WI38 (cell line): ENCODE results near the gene TNFAIP8L2.

ENCODE experiments used
- H3K4me3 ChIP-seq: 2 replicates; pipeline ENCODE4 v1.5.1; 2011; ENCODE audit warnings: low read depth, mild to moderate bottlenecking, control low read depth, low read length
- CTCF ChIP-seq: IDR thresholded peaks from 2 replicates; pipeline ENCODE4 v1.5.1; 2012; ENCODE audit warnings: low read depth, mild to moderate bottlenecking, control low read depth, low read length

The TNFAIP8L2 gene

DNA sequence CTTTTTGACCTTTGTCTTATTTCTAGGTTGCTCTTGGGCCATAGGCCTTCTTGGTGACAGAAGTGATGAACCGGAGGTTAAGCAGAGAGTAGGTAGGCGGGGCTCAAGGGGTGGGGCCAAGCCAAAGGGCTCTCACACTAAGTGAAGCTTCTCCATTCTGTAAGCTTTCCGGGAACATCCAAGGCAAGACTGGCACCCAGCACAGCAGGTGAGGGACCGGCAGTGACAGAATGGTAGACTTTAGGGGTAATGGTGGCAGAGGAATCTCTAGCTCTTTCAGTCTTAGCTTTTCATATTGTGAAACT is at the start of gene TNFAIP8L2:
Gene TNFAIP8L2 (plus strand): TSS at position 135 of the 305 bp plus-strand sequence. CDS start 2,049 bp downstream, outside the sequence.
- TF ChIP-seq CTCF, result no peak
- no peak within 1 kb of the TSS for H3K4me3 ChIP-seq

- TF ChIP-seq CTCF, result no peak
- H3K4me3 ChIP-seq, result no peak overlapping the region
These were observed 49.6 kb upstream of the TNFAIP8L2 start for GRCh38 chr1:151106894-151107293.

- no peak overlapping the region for H3K4me3 ChIP-seq
- TF ChIP-seq CTCF, result no peak
These were observed 48.1 kb upstream of the TNFAIP8L2 start for GRCh38 chr1:151108331-151108730.

DNA sequence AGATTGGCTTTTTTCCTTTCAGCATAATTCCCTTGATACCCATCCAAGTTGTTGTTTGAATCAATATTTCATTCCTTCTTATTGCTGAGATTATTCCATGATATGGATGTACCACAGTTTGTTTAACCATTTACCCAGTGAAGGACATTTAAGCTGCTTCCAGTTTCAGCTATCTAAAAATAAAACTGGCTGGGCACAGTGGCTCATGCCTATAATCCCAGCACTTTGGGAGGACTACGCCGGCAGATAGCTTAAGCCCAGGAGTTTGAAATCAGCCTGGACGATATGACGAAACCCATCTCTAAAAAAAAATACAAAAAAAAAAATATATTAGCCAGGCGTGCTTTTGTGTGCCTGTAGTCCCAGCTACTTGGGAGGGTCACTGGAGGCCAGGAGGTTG is 42.6 kb upstream of the TNFAIP8L2 start:
- H3K4me3 ChIP-seq, result no peak overlapping the region
- TF ChIP-seq CTCF, result no peak

- H3K4me3 ChIP-seq, result no peak overlapping the region
- no peak for TF ChIP-seq CTCF
These were observed 31.6 kb upstream of the TNFAIP8L2 start for GRCh38 chr1:151124763-151125403.

- H3K4me3 ChIP-seq, result no peak overlapping the region
- no peak for TF ChIP-seq CTCF
These were observed 27.6 kb upstream of the TNFAIP8L2 start for GRCh38 chr1:151128800-151129199.

DNA sequence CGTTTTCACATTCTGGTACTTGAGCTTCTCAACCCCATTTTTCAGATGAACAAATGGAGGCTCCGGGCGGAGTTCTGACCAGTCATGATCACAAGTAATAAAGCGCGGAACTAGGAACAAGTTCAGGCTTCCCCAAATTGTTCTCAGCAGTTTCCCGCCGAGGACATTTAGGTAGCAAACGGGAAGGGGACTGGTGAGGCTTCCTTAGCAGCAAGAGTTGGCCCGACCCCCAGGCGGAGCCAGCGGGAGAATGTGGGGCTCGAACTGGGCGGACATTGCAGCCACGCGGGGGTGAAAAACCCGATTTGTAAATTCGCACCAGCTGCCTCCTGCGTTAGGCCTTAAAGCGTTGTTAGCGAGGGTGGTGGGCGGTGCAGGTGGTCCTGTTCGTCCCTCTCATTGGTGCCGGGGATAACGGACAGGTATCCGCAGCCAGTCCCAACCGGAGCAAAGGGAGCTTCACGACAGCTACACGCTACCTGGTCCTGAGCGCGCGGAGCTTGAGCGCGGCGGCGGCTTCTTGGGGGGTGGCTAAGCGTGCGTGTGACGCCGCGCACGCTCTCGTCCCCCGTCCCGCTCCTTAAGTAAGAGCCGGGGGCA is 25.4 kb upstream of the TNFAIP8L2 start:
- H3K4me3 ChIP-seq, result no peak overlapping the region
- no peak for TF ChIP-seq CTCF
